Aorta (tissue), 5 donors: ENCODE results near the gene AKR1D1. TPM values are rescaled to one million over a fixed set of nuclear protein-coding genes. Genes with fewer than 3 reads are reported as not detected.
"Not testable (repeated sequence)": the region's sequence is repeated elsewhere in the genome, so short reads cannot be mapped to it uniquely, and the experiment has no call there.

Source experiments
- ATAC-seq: fragments of 200-7000 bp; cut with Tn5 transposase; one replicate; pipeline ENCODE4 v1.9.1; 2022; ENCODE audit warnings: moderate library complexity; ENCODE audit not compliant: low FRiP score
- DNase-seq, 2 donors: peaks; one replicate each; pipeline ENCODE4 v3.0.0-alpha.2; 2020
- H3K27ac ChIP-seq, 2 donors: one replicate each; pipeline ENCODE4 v1.5.1; 2013; ENCODE audit warnings: low read length in 2 of 2, mild to moderate bottlenecking in 2 of 2, moderate library complexity in 2 of 2, control low read depth in 1 of 2, inconsistent platforms in 1 of 2, low read depth in 1 of 2
- H3K27me3 ChIP-seq, 2 donors: one replicate each; pipeline ENCODE4 v1.6.1; 2013; ENCODE audit warnings: control low read depth in 1 of 2, low read length in 1 of 2, mild to moderate bottlenecking in 1 of 2, moderate library complexity in 1 of 2; ENCODE audit not compliant: insufficient read depth in 2 of 2, control insufficient read depth in 1 of 2
- H3K36me3 ChIP-seq, 2 donors: one replicate each; pipeline ENCODE4 v1.6.1; 2013; ENCODE audit warnings: control low read depth in 1 of 2, low read length in 1 of 2, mild to moderate bottlenecking in 1 of 2; ENCODE audit not compliant: insufficient read depth in 2 of 2, control insufficient read depth in 1 of 2
- H3K4me1 ChIP-seq, 2 donors: one replicate each; pipeline ENCODE4 v1.6.1; 2013; ENCODE audit warnings: low read length in 2 of 2, control low read depth in 1 of 2, mild to moderate bottlenecking in 1 of 2, moderate library complexity in 1 of 2; ENCODE audit not compliant: insufficient read depth in 2 of 2, control insufficient read depth in 1 of 2
- H3K4me3 ChIP-seq, 2 donors: one replicate each; pipeline ENCODE4 v1.5.1; 2013; ENCODE audit warnings: low read length in 2 of 2, control low read depth in 1 of 2, mild to moderate bottlenecking in 1 of 2
- H3K9me3 ChIP-seq: one replicate; pipeline ENCODE4 v1.6.1; 2013; ENCODE audit warnings: mild to moderate bottlenecking, low read length; ENCODE audit not compliant: control insufficient read depth
- WGBS, 2 donors: extraction: QIAGEN DNeasy Blood & Tissue Kit; methylation state at CpG; one replicate each; pipeline ENCODE4 v1.1.7; 2013; 5-methylcytosine and 5-hydroxymethylcytosine counted together
- intact Hi-C, 2 donors: fragments of 100-400 bp; cut with DNase I; formaldehyde crosslinking; loops; one replicate each; pipeline versions ENCODE4 v1.14.2 to v1.15.0; 2022
- polyA plus RNA-seq, 2 donors: library from polyadenylated mRNA; stranded (reverse); fragments of 200-250 nt; gene quantifications; one replicate each; pipeline ENCODE4 v1.2.3, GENCODE V29; 2013
- total RNA-seq, 2 donors: library from RNA; stranded (reverse); fragmentation: NEBNext Ultra II Directional; extraction: Animal tissue kit (Norgen Biotek cat#: 25700); gene quantifications; one replicate each; pipeline ENCODE4 v1.2.1, GENCODE V29; 2021
- donor health status: healthy with polysubstance abuse.
- donor health status: Bipolar disorder and iron deficiency.
- donor health status: DM: no; HTN: no; CAD: no.
- donor health status: DM: no; HTN: no; CAD: no.
- donor health status: DM: yes; HTN: yes; CAD: no.

AKR1D1 gene
- total and polyA plus RNA-seq, 4 donors = not detected

- H3K4me1 ChIP-seq, ATAC-seq, H3K27ac ChIP-seq, DNase-seq, intact Hi-C loops, H3K9me3 ChIP-seq, H3K4me3 ChIP-seq, H3K36me3 ChIP-seq, H3K27me3 ChIP-seq: not testable (repeated sequence)
- 65 to 74% methylated on average over 1 of the region's 1 CpG for WGBS, 2 donors
These were observed 36.2 kb upstream of the AKR1D1 start for GRCh38 chr7:138040063-138040462.

GRCh38 chr7:138044897-138045296 lies 31.4 kb upstream of the AKR1D1 start:
- intact Hi-C loops = no loop called here

GRCh38 chr7:138047907-138048306 lies 28.4 kb upstream of the AKR1D1 start:
- DNase-seq (no peak), ATAC-seq (no peak)
- 72 to 77% methylated on average over 3 of the region's 3 CpGs for WGBS, 2 donors
- Histone ChIP-seq H3K27me3 (peaks cover 0 to 2% of the 10 kb centered on the region in 2 donors), H3K4me3 (no peak overlapping the region), H3K4me1 (no peaks in the 10 kb centered on the region), H3K36me3 (no peaks in the 10 kb centered on the region), H3K9me3 (no peaks in the 10 kb centered on the region), H3K27ac (no peak overlapping the region)
- intact Hi-C loops = no loop called here

More at GRCh38 chr7:138044897-138045296, 31.4 kb upstream of the AKR1D1 start:
- Histone ChIP-seq H3K27ac (no peak overlapping the region), H3K36me3 (no peaks in the 10 kb centered on the region), H3K9me3 (no peaks in the 10 kb centered on the region), H3K4me3 (no peak overlapping the region), H3K4me1 (no peaks in the 10 kb centered on the region), H3K27me3 (peaks cover 0 to 2% of the 10 kb centered on the region in 2 donors)
- 86 to 93% methylated on average over 2 of the region's 2 CpGs for WGBS, 2 donors
- ATAC-seq (no peak), DNase-seq (no peak)

- H3K27me3 ChIP-seq = peaks cover 0 to 2% of the 10 kb centered on the region in 2 donors
- DNase-seq = no peak
- no peak overlapping the region for H3K27ac ChIP-seq
- intact Hi-C loops = no loop called here
- no peaks in the 10 kb centered on the region for H3K4me1 ChIP-seq
- 92 to 94% methylated on average over 1 of the region's 1 CpG for WGBS, 2 donors
- no peaks in the 10 kb centered on the region for H3K36me3 ChIP-seq
- H3K4me3 ChIP-seq = no peak overlapping the region
- H3K9me3 ChIP-seq = no peaks in the 10 kb centered on the region
- no peak for ATAC-seq
These were observed 26.6 kb upstream of the AKR1D1 start for GRCh38 chr7:138049505-138050116.

- H3K4me1 ChIP-seq, H3K4me3 ChIP-seq, DNase-seq, H3K27ac ChIP-seq, intact Hi-C loops, H3K36me3 ChIP-seq, H3K27me3 ChIP-seq, H3K9me3 ChIP-seq, ATAC-seq: not testable (repeated sequence)
- 81 to 87% methylated on average over 7 of the region's 7 CpGs for WGBS, 2 donors
These were observed 24.5 kb upstream of the AKR1D1 start for GRCh38 chr7:138051712-138052247.

GRCh38 chr7:138052696-138053095 lies 23.6 kb upstream of the AKR1D1 start:
- H3K36me3 ChIP-seq = no peaks in the 10 kb centered on the region
- H3K27ac ChIP-seq = no peak overlapping the region
- no peak for ATAC-seq
- H3K4me3 ChIP-seq = no peak overlapping the region
- H3K4me1 ChIP-seq = no peaks in the 10 kb centered on the region
- 84 to 90% methylated on average over 3 of the region's 3 CpGs for WGBS, 2 donors
- no peaks in the 10 kb centered on the region for H3K27me3 ChIP-seq
- intact Hi-C loops = no loop called here
- no peaks in the 10 kb centered on the region for H3K9me3 ChIP-seq
- DNase-seq = no peak

- H3K36me3 ChIP-seq, H3K4me1 ChIP-seq, intact Hi-C loops, DNase-seq, H3K9me3 ChIP-seq, ATAC-seq, H3K4me3 ChIP-seq, H3K27me3 ChIP-seq, H3K27ac ChIP-seq: not testable (repeated sequence)
- 90 to 94% methylated on average over 2 of the region's 4 CpGs for WGBS, 2 donors
These were observed 20.6 kb upstream of the AKR1D1 start for GRCh38 chr7:138055698-138056097.

- Histone ChIP-seq H3K27ac (no peak overlapping the region), H3K36me3 (no peaks in the 10 kb centered on the region), H3K27me3 (no peaks in the 10 kb centered on the region), H3K4me1 (no peaks in the 10 kb centered on the region), H3K9me3 (no peaks in the 10 kb centered on the region), H3K4me3 (no peak overlapping the region)
- intact Hi-C loops = no loop called here
- WGBS, 2 donors = 57 to 64% methylated on average over 2 of the region's 2 CpGs
- ATAC-seq = no peak
- DNase-seq = no peak
These were observed 12.9 kb upstream of the AKR1D1 start for GRCh38 chr7:138063400-138063799.

GRCh38 chr7:138064856-138065357 lies 11.4 kb upstream of the AKR1D1 start:
- no peaks in the 10 kb centered on the region for H3K9me3 ChIP-seq
- intact Hi-C loops = no loop called here
- H3K4me1 ChIP-seq = no peaks in the 10 kb centered on the region
- H3K27me3 ChIP-seq = no peaks in the 10 kb centered on the region
- ATAC-seq = no peak
- no peak overlapping the region for H3K27ac ChIP-seq
- no peaks in the 10 kb centered on the region for H3K36me3 ChIP-seq
- WGBS, 2 donors = 28 to 44% methylated on average over 5 of the region's 5 CpGs
- no peak for DNase-seq
- H3K4me3 ChIP-seq = no peak overlapping the region
